AG04449 (cell line): Measurements from ENCODE around the gene ALDH3B2.

Experiments used
- CTCF ChIA-PET: fragments of 350-600 bp; formaldehyde crosslinking; extraction: SDS; loops from one replicate; lab custom pipeline; 2021; ENCODE audit warnings: antibody characterized with exemption; lab: Yijun Ruan, JAX
- POLR2A ChIA-PET: fragments of 400-600, 350-600 bp; formaldehyde crosslinking; extraction: SDS; loops from one replicate; lab custom pipeline; 2020; ENCODE audit warnings: antibody characterized with exemption, inconsistent platforms; lab: Yijun Ruan, JAX
- DNase-seq: peaks from one replicate; pipeline ENCODE4 v3.0.0-alpha.2; 2010; ENCODE audit warnings: low read depth, low spot score
- H3K4me3 ChIP-seq: 2 replicates; pipeline ENCODE4 v1.5.1; 2011; ENCODE audit warnings: low read depth, mild to moderate bottlenecking, control low read depth, low read length
- CTCF ChIP-seq: IDR thresholded peaks from one replicate; pipeline ENCODE4 v1.5.1; 2011; ENCODE audit warnings: mild to moderate bottlenecking, moderate library complexity, low read length, control low read depth, inconsistent platforms; ENCODE audit not compliant: insufficient read depth; ENCODE audit errors: missing control alignments

The ALDH3B2 gene

GRCh38 chr11:67632982-67633755 lies 41.3 kb downstream of the ALDH3B2 start:
- no peak for DNase-seq
- no peak overlapping the region for H3K4me3 ChIP-seq
- TF ChIP-seq CTCF: no peak
- POLR2A ChIA-PET: no interaction called here
- CTCF ChIA-PET: interaction anchor here (0.7 to 1.5 kb wide), 6 partner anchors 10 to 41 kb away, joined by 3 to 4 read pairs (median 3); partner anchors contain the start of gene ALDH3B2

GRCh38 chr11:67632175-67632981 lies 42.0 kb downstream of the ALDH3B2 start:
- ChIA-PET POLR2A (no interaction called here), CTCF (interaction anchor here (0.7 to 1.8 kb wide), 2 partner anchors 10 to 170 kb away, joined by 3 to 5 read pairs; no protein-coding TSS in a partner anchor)
- TF ChIP-seq CTCF: no peak
- no peak overlapping the region for H3K4me3 ChIP-seq
- no peak for DNase-seq

GRCh38 chr11:67631853-67632174 lies 42.6 kb downstream of the ALDH3B2 start:
- CTCF ChIA-PET: interaction anchor here (1.8 to 6.3 kb wide), 2 partner anchors 27 to 171 kb away, joined by 5 to 101 read pairs; no protein-coding TSS in a partner anchor
- POLR2A ChIA-PET: no interaction called here
- DNase-seq: no peak
- H3K4me3 ChIP-seq: no peak overlapping the region
- no peak for TF ChIP-seq CTCF

- DNase-seq: no peak
- no peak for TF ChIP-seq CTCF
- ChIA-PET POLR2A (no interaction called here), CTCF (interaction anchor here (1.3 to 6.3 kb wide), 4 partner anchors 9 to 171 kb away, joined by 4 to 104 read pairs (median 53); no protein-coding TSS in a partner anchor)
- no peak overlapping the region for H3K4me3 ChIP-seq
Observed at GRCh38 chr11:67631411-67631810, 43.0 kb downstream of the ALDH3B2 start.

- DNase-seq: no peak
- POLR2A ChIA-PET: no interaction called here
- TF ChIP-seq CTCF: no peak
- CTCF ChIA-PET: interaction anchor here (1.0 to 6.3 kb wide), 14 partner anchors 8 to 172 kb away, joined by 3 to 104 read pairs (median 8); partner anchors contain the start of genes ACY3, GSTP1 and TBX10
- peak overlapping the region; percentile 79 for H3K4me3 ChIP-seq
Observed at GRCh38 chr11:67630943-67631331, 43.5 kb downstream of the ALDH3B2 start.
